Testis (tissue), 2 donors: Measurements from ENCODE around the gene C15orf61.

Experiments
- POLR2A ChIP-seq: fragments of 450-650 bp; IDR thresholded peaks from one replicate; pipeline ENCODE4 v1.6.1; 2017; ENCODE audit warnings: antibody characterized with exemption, mild to moderate bottlenecking, moderate library complexity
- TF ChIP-seq, protein P1 (sequence below), 3 experiments: fragments of 450-650 bp in 2 of 3; fragments of 200-600 bp in 1 of 3; sonication (generic) in 1 of 3; IDR thresholded peaks; one replicate each; pipeline ENCODE4 v1.5.1; 2016 to 2019; ENCODE audit warnings: antibody characterized with exemption in 3 of 3, mild to moderate bottlenecking in 2 of 3, moderate library complexity in 1 of 3

- TF ChIP-seq, protein P1, sequence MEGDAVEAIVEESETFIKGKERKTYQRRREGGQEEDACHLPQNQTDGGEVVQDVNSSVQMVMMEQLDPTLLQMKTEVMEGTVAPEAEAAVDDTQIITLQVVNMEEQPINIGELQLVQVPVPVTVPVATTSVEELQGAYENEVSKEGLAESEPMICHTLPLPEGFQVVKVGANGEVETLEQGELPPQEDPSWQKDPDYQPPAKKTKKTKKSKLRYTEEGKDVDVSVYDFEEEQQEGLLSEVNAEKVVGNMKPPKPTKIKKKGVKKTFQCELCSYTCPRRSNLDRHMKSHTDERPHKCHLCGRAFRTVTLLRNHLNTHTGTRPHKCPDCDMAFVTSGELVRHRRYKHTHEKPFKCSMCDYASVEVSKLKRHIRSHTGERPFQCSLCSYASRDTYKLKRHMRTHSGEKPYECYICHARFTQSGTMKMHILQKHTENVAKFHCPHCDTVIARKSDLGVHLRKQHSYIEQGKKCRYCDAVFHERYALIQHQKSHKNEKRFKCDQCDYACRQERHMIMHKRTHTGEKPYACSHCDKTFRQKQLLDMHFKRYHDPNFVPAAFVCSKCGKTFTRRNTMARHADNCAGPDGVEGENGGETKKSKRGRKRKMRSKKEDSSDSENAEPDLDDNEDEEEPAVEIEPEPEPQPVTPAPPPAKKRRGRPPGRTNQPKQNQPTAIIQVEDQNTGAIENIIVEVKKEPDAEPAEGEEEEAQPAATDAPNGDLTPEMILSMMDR (IDR thresholded peaks at IDR 0.05), result no peak
- no peak for TF ChIP-seq POLR2A
These were observed 46.4 kb upstream of the C15orf61 start for GRCh38 chr15:67474405-67475110.
